IMR-90 (cell line): Measurements from ENCODE around the gene RFX1. TPM values are rescaled to one million over a fixed set of nuclear protein-coding genes. Genes with fewer than 3 reads are reported as not detected.

ENCODE experiments used
- ATAC-seq: fragments of 200-7000 bp; cut with Tn5 transposase; 2 replicates; pipeline ENCODE4 v1.9.1; 2020; ENCODE audit warnings: low read depth, mild to moderate bottlenecking, moderate library complexity
- BruUV-seq: library from RNA; stranded (reverse); fragments of 400-500 nt; replicated peaks from 2 replicates; lab custom pipeline; 2021; lab: Mats Ljungman, UMichigan
- CTCF ChIA-PET: fragments of 300-600 bp; formaldehyde crosslinking; extraction: SDS; loops from one replicate; lab custom pipeline; 2021; ENCODE audit warnings: antibody characterized with exemption; lab: Yijun Ruan, JAX
- POLR2A ChIA-PET: fragments of 300-600 bp; sonication (Branson Sonifier 250); formaldehyde crosslinking; loops from one replicate; lab custom pipeline; 2022; ENCODE audit warnings: antibody characterized with exemption; ENCODE audit not compliant: unreplicated experiment; lab: Charles Lee
- DNase-seq: peaks from one replicate; pipeline ENCODE4 v3.0.0; 2013
- H2AFZ ChIP-seq: replicated peaks from 2 replicates; pipeline ENCODE3; 2013; ENCODE audit warnings: low read length, mild to moderate bottlenecking; ENCODE audit not compliant: poor library complexity
- H2AK5ac ChIP-seq: 2 replicates; pipeline ENCODE4 v1.6.1; 2013; ENCODE audit warnings: low read depth, low read length, inconsistent platforms
- H2AK9ac ChIP-seq: replicated peaks from 2 replicates; pipeline ENCODE3; 2013; ENCODE audit warnings: mild to moderate bottlenecking, low read depth, low read length, moderate library complexity; ENCODE audit not compliant: poor library complexity
- H2BK120ac ChIP-seq: 2 replicates; pipeline ENCODE4 v1.6.1; 2013; ENCODE audit warnings: low read depth, low read length, inconsistent platforms
- H2BK15ac ChIP-seq: 3 replicates; pipeline ENCODE4 v1.6.1; 2013; ENCODE audit warnings: low read depth, low read length, inconsistent platforms
- H2BK20ac ChIP-seq: 2 replicates; pipeline ENCODE4 v1.6.1; 2013; ENCODE audit warnings: low read depth, mild to moderate bottlenecking, inconsistent platforms, low read length, moderate library complexity
- H2BK5ac ChIP-seq: 2 replicates; pipeline ENCODE4 v1.6.1; 2013; ENCODE audit warnings: mild to moderate bottlenecking, low read depth, low read length, inconsistent platforms; ENCODE audit not compliant: poor library complexity, severe bottlenecking
- H3K14ac ChIP-seq: replicated peaks from 2 replicates; pipeline ENCODE4 v1.6.1; 2013; ENCODE audit warnings: low read depth, low read length, inconsistent platforms
- H3K18ac ChIP-seq: 2 replicates; pipeline ENCODE4 v1.6.1; 2013; ENCODE audit warnings: low read depth, low read length, control low read depth
- H3K23ac ChIP-seq: 2 replicates; pipeline ENCODE4 v1.6.1; 2013; ENCODE audit warnings: low read depth, low read length, inconsistent platforms
- H3K27ac ChIP-seq: 2 replicates; pipeline ENCODE4 v1.5.1; 2013; ENCODE audit warnings: mild to moderate bottlenecking, control low read depth, low read length; ENCODE audit not compliant: insufficient read depth
- H3K27me3 ChIP-seq: 2 replicates; pipeline ENCODE4 v1.6.1; 2013; ENCODE audit warnings: low read length; ENCODE audit not compliant: control insufficient read depth, insufficient read depth
- H3K36me3 ChIP-seq: 2 replicates; pipeline ENCODE4 v1.6.1; 2013; ENCODE audit warnings: low read length, mixed read lengths; ENCODE audit not compliant: control insufficient read depth, insufficient read depth
- H3K4ac ChIP-seq: 2 replicates; pipeline ENCODE4 v1.6.1; 2013; ENCODE audit warnings: low read depth, low read length, inconsistent platforms
- H3K4me1 ChIP-seq: 2 replicates; pipeline ENCODE4 v1.6.1; 2013; ENCODE audit warnings: low read length, mixed read lengths; ENCODE audit not compliant: control insufficient read depth, insufficient read depth
- H3K4me2 ChIP-seq: 2 replicates; pipeline ENCODE4 v1.6.1; 2013; ENCODE audit warnings: low read depth, mild to moderate bottlenecking, control low read depth, low read length, moderate library complexity
- H3K4me3 ChIP-seq: 2 replicates; pipeline ENCODE4 v1.5.1; 2013; ENCODE audit warnings: low read depth, mild to moderate bottlenecking, control low read depth, low read length, moderate library complexity; ENCODE audit not compliant: insufficient read depth
- H3K56ac ChIP-seq: 2 replicates; pipeline ENCODE4 v1.6.1; 2013; ENCODE audit warnings: low read length, inconsistent platforms; ENCODE audit not compliant: insufficient read depth; ENCODE audit errors: extremely low read depth
- H3K79me1 ChIP-seq, 2 experiments: 2 replicates each; pipeline ENCODE4 v1.6.1; 2013; ENCODE audit warnings: low read length in 2 of 2, inconsistent platforms in 1 of 2, low read depth in 1 of 2
- H3K9ac ChIP-seq: 2 replicates; pipeline ENCODE4 v1.6.1; 2013; ENCODE audit warnings: low read depth, low read length, control low read depth
- H3K9me1 ChIP-seq: 2 replicates; pipeline ENCODE4 v1.6.1; 2013; ENCODE audit warnings: low read length, inconsistent platforms; ENCODE audit not compliant: insufficient read depth
- H3K9me3 ChIP-seq: 2 replicates; pipeline ENCODE4 v1.6.1; 2013; ENCODE audit warnings: low read length; ENCODE audit not compliant: control insufficient read depth, insufficient read depth
- H4K20me1 ChIP-seq: 2 replicates; pipeline ENCODE4 v1.6.1; 2013; ENCODE audit warnings: low read length, inconsistent platforms; ENCODE audit not compliant: insufficient read depth
- H4K5ac ChIP-seq: 2 replicates; pipeline ENCODE4 v1.6.1; 2013; ENCODE audit warnings: mild to moderate bottlenecking, low read depth, low read length, control low read depth
- H4K8ac ChIP-seq, 2 experiments: 2 replicates each; pipeline ENCODE4 v1.6.1; 2013; ENCODE audit warnings: low read depth in 2 of 2, low read length in 2 of 2, control low read depth in 1 of 2, inconsistent platforms in 1 of 2
- H4K91ac ChIP-seq: 2 replicates; pipeline ENCODE4 v1.6.1; 2013; ENCODE audit warnings: low read depth, low read length, inconsistent platforms; ENCODE audit not compliant: insufficient read depth
- BHLHE40 ChIP-seq: fragments of 150-350 bp; IDR thresholded peaks from 2 replicates; pipeline ENCODE4 v1.6.1; 2016; ENCODE audit warnings: mild to moderate bottlenecking, low read depth, low read length
- CEBPB ChIP-seq: IDR thresholded peaks from 2 replicates; pipeline ENCODE4 v1.6.1; 2012; ENCODE audit warnings: low read depth, low read length, improper control_type of control experiment
- CHD1 ChIP-seq: IDR thresholded peaks from 2 replicates; pipeline ENCODE4 v1.6.1; 2012; ENCODE audit warnings: low read depth, low read length, improper control_type of control experiment
- CTCF ChIP-seq: conservative IDR thresholded peaks from 2 replicates; pipeline ENCODE4 v1.5.1; 2012; ENCODE audit warnings: mild to moderate bottlenecking, low read depth, low read length, improper control_type of control experiment
- ELK1 ChIP-seq: fragments of 150-350 bp; IDR thresholded peaks from 2 replicates; pipeline ENCODE4 v1.6.1; 2016; ENCODE audit warnings: low read depth, mild to moderate bottlenecking, low read length, moderate library complexity, borderline replicate concordance
- FOS ChIP-seq: fragments of 150-350 bp; IDR thresholded peaks from 2 replicates; pipeline ENCODE4 v1.6.1; 2016; ENCODE audit warnings: low read depth, low read length
- MAFK ChIP-seq: IDR thresholded peaks from 2 replicates; pipeline ENCODE4 v1.6.1; 2012; ENCODE audit warnings: low read depth, low read length, improper control_type of control experiment
- MAZ ChIP-seq: IDR thresholded peaks from 2 replicates; pipeline ENCODE4 v1.6.1; 2012; ENCODE audit warnings: low read depth, mild to moderate bottlenecking, low read length, improper control_type of control experiment, moderate library complexity, borderline replicate concordance
- MXI1 ChIP-seq: IDR thresholded peaks from 2 replicates; pipeline ENCODE4 v1.6.1; 2012; ENCODE audit warnings: low read depth, mild to moderate bottlenecking, low read length, moderate library complexity, borderline replicate concordance
- NFE2L2 ChIP-seq: fragments of 150-350 bp; IDR thresholded peaks from 2 replicates; pipeline ENCODE4 v1.6.1; 2016; ENCODE audit warnings: low read depth, mild to moderate bottlenecking, low read length
- POLR2A ChIP-seq: IDR thresholded peaks from 2 replicates; pipeline ENCODE4 v1.6.1; 2012; ENCODE audit warnings: mild to moderate bottlenecking, low read depth, low read length
- RAD21 ChIP-seq: IDR thresholded peaks from 2 replicates; pipeline ENCODE4 v1.6.1; 2012; ENCODE audit warnings: low read length, improper control_type of control experiment
- RCOR1 ChIP-seq: IDR thresholded peaks from 2 replicates; pipeline ENCODE4 v1.6.1; 2012; ENCODE audit warnings: mild to moderate bottlenecking, low read length, improper control_type of control experiment; ENCODE audit not compliant: insufficient replicate concordance
- RFX5 ChIP-seq: IDR thresholded peaks from 2 replicates; pipeline ENCODE4 v1.8.0; 2012; ENCODE audit warnings: low read depth, mild to moderate bottlenecking, low read length, moderate library complexity
- SMC3 ChIP-seq: fragments of 150-350 bp; IDR thresholded peaks from 2 replicates; pipeline ENCODE4 v1.6.1; 2016; ENCODE audit warnings: low read depth, mild to moderate bottlenecking, antibody characterized with exemption, low read length, moderate library complexity
- USF2 ChIP-seq: fragments of 150-350 bp; IDR thresholded peaks from 2 replicates; pipeline ENCODE4 v1.6.1; 2017; ENCODE audit warnings: mild to moderate bottlenecking, antibody characterized with exemption, low read length, low read depth
- WGBS, 2 experiments: methylation state at CpG; one replicate each; pipeline versions ENCODE4 v1.1.5 to v1.1.7; 2013; ENCODE audit warnings: missing lambda C conversion rate in 2 of 2; ENCODE audit not compliant: insufficient read length in 1 of 2; ENCODE audit errors: extremely low coverage in 2 of 2; 5-methylcytosine and 5-hydroxymethylcytosine counted together
- dilution Hi-C: fragments of 300-500 bp; cut with HindIII; formaldehyde crosslinking; loops from one replicate; pipeline ENCODE4 v1.14.3; 2018; ENCODE audit warnings: low sequenced_read_pairs; ENCODE audit not compliant: unreplicated experiment
- in situ Hi-C: fragments of 300-500 bp; cut with MboI; formaldehyde crosslinking; loops from 3 replicates; pipeline ENCODE4 v1.14.3; 2019; ENCODE audit warnings: low sequenced_read_pairs, inconsistent platforms, mixed read lengths
- intact Hi-C: fragments of 100-400 bp; cut with micrococcal nuclease; formaldehyde crosslinking; loops from 2 replicates; pipeline ENCODE4 v1.10.0; 2022
- polyA plus RNA-seq, 3 experiments: library from polyadenylated mRNA; depleted of rRNA; stranded (reverse); fragments of >200 nt; gene quantifications; 2 replicates each; pipeline ENCODE4 v1.2.3, GENCODE V29; 2012; ENCODE audit warnings: low replicate concordance in 1 of 3
- total RNA-seq: library from RNA; depleted of rRNA; stranded (reverse); fragments of >200 nt; gene quantifications from 2 replicates; pipeline ENCODE4 v1.2.3, GENCODE V29; 2012

Gene RFX1
- total and polyA plus RNA-seq, 2 of the 4 experiments (the other 2 are of a cell fraction), result 0.36 to 3.1 TPM

DNA sequence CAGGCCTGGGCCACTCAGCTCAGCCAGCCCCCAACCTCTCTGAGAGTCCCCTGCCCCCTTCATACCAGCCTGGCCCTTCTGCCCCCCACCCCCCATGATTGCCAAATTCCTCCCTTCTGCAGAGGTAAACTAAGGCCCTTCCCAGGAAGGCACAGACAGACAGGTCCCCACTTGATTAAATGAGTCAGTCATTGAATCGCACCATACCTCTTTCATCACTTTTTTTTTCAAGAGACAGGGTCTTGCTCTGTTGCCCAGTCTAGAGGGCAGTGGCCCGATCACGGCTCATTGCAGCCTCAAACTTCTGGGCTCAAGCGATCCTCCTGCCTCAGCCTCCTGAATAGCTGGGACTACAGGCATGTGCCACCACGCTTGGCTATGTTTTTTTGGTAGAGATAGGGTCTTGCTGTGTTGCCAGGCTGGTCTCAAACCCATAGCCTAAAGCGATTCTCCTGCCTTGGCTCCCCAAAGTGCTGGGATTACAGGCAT is 73.9 kb downstream of the RFX1 start:
- 0 out of 4 replicates have a peak, but pooled peaks cover 0 to under 1% of the 10 kb centered on the region in 2 experiments for H3K79me1 ChIP-seq
- in situ Hi-C loops, result no loop called here
- DNase-seq (no peak), ATAC-seq (no peak)
- POLR2A ChIA-PET, result no interaction called here
- H3K4me1 ChIP-seq, result peaks cover 2% of the 10 kb centered on the region; the same call in 1 of the 2 replicates
- no peak overlapping the region for H4K8ac ChIP-seq
- H4K91ac ChIP-seq, result no peak overlapping the region
- H3K9ac ChIP-seq, result no peak overlapping the region
- no peak overlapping the region for H3K56ac ChIP-seq
- no peak overlapping the region for H3K4me3 ChIP-seq
- no peak overlapping the region for H3K4ac ChIP-seq
- no peaks in the 10 kb centered on the region for H4K20me1 ChIP-seq
- CTCF ChIA-PET, result no interaction called here
- no peak overlapping the region for H2AFZ ChIP-seq
- H3K14ac ChIP-seq, result no peak overlapping the region
- no peaks in the 10 kb centered on the region for H3K27me3 ChIP-seq
- peaks cover 5% of the 10 kb centered on the region for H3K9me1 ChIP-seq
- H3K4me2 ChIP-seq, result no peak overlapping the region
- intact Hi-C loops, result no loop called here
- TF ChIP-seq MAFK (no peak), BHLHE40 (no peak), MXI1 (no peak), RFX5 (no peak), ELK1 (no peak), SMC3 (no peak), MAZ (no peak), CEBPB (no peak), USF2 (no peak), FOS (no peak), NFE2L2 (no peak), CTCF (no peak), RAD21 (no peak), RCOR1 (no peak), CHD1 (no peak), POLR2A (no peak)
- no peak overlapping the region for H2BK20ac ChIP-seq
- no peak overlapping the region for H2BK5ac ChIP-seq
- H3K36me3 ChIP-seq, result peaks cover 29% of the 10 kb centered on the region
- dilution Hi-C loops, result no loop called here
- no peak overlapping the region for H2BK120ac ChIP-seq
- H2AK5ac ChIP-seq, result no peak overlapping the region
- H3K9me3 ChIP-seq, result no peaks in the 10 kb centered on the region
- no TSS peak for BruUV-seq
- no peak overlapping the region for H2BK15ac ChIP-seq
- no peak overlapping the region for H2AK9ac ChIP-seq
- H3K18ac ChIP-seq, result no peak overlapping the region
- no peak overlapping the region for H3K23ac ChIP-seq
- no peak overlapping the region for H3K27ac ChIP-seq
- no peak overlapping the region for H4K5ac ChIP-seq
- WGBS, 2 experiments, result 68% methylated on average over 2 of the region's 6 CpGs; no CpG with 5 or more reads in 1 of the 2 experiments
